PC-3 (cell line): Measurements from ENCODE around the gene EMILIN1. TPM values are rescaled to one million over a fixed set of nuclear protein-coding genes. Genes with fewer than 3 reads are reported as not detected.

Experiments used
- ATAC-seq: fragments of 200-7000 bp; cut with Tn5 transposase; 2 replicates; pipeline ENCODE4 v1.9.1; 2020; ENCODE audit warnings: mild to moderate bottlenecking, moderate library complexity
- BruUV-seq: library from RNA; stranded (reverse); fragments of 400-500 nt; replicated peaks from 2 replicates; lab custom pipeline; 2021; lab: Mats Ljungman, UMichigan
- CTCF ChIA-PET: fragments of 300-600 bp; sonication (Branson Sonifier 250); formaldehyde crosslinking; loops from one replicate; lab custom pipeline; 2022; ENCODE audit warnings: antibody characterized with exemption; lab: Charles Lee
- POLR2A ChIA-PET: fragments of 300-600 bp; sonication (Branson Sonifier 250); formaldehyde crosslinking; loops from one replicate; lab custom pipeline; 2022; ENCODE audit warnings: antibody characterized with exemption; ENCODE audit not compliant: unreplicated experiment; lab: Charles Lee
- DNase-seq: peaks from one replicate; pipeline ENCODE4 v3.0.0-alpha.2; 2015
- H2AFZ ChIP-seq: fragments of 300-600 bp; sonication (generic); 2 replicates; pipeline ENCODE4 v1.6.0; 2016; ENCODE audit warnings: antibody characterized with exemption, low read length
- H3F3A ChIP-seq: fragments of 300-600 bp; sonication (generic); one replicate; pipeline ENCODE4 v1.6.0; 2017; ENCODE audit warnings: antibody characterized with exemption, low read length, control low read depth, mild to moderate bottlenecking; ENCODE audit not compliant: unreplicated experiment
- H3K27ac ChIP-seq: fragments of 300-600 bp; sonication (generic); 2 replicates; pipeline ENCODE4 v1.5.1; 2016; ENCODE audit warnings: mild to moderate bottlenecking, low read length
- H3K27me3 ChIP-seq: fragments of 300-600 bp; sonication (generic); 2 replicates; pipeline ENCODE4 v1.6.1; 2016; ENCODE audit warnings: low read length, mixed read lengths
- H3K36me3 ChIP-seq: fragments of 300-600 bp; sonication (generic); 2 replicates; pipeline ENCODE4 v1.6.1; 2016; ENCODE audit warnings: low read depth, mixed run types, low read length, mixed read lengths
- H3K4me1 ChIP-seq: fragments of 300-600 bp; sonication (generic); 2 replicates; pipeline ENCODE4 v1.5.1; 2016; ENCODE audit warnings: low read length; ENCODE audit not compliant: insufficient read depth
- H3K4me2 ChIP-seq: fragments of 300-600 bp; sonication (generic); 2 replicates; pipeline ENCODE4 v1.6.0; 2016; ENCODE audit warnings: low read length
- H3K4me3 ChIP-seq: fragments of 300-600 bp; sonication (generic); 2 replicates; pipeline ENCODE4 v1.5.1; 2016; ENCODE audit warnings: mild to moderate bottlenecking, low read length, mixed read lengths
- H3K79me2 ChIP-seq: fragments of 300-600 bp; sonication (generic); 2 replicates; pipeline ENCODE4 v1.6.1; 2017; ENCODE audit warnings: low read length, mixed read lengths
- H3K9ac ChIP-seq: fragments of 300-600 bp; sonication (generic); 2 replicates; pipeline ENCODE4 v1.6.0; 2016; ENCODE audit warnings: mild to moderate bottlenecking, low read length
- H3K9me2 ChIP-seq: fragments of 300-600 bp; sonication (generic); replicated peaks from 2 replicates; pipeline ENCODE4 v1.6.1; 2016; ENCODE audit warnings: mixed run types, low read length, mixed read lengths
- H3K9me3 ChIP-seq: fragments of 300-600 bp; sonication (generic); 2 replicates; pipeline ENCODE4 v1.6.1; 2016; ENCODE audit warnings: low read length, mixed read lengths
- H4K20me1 ChIP-seq: fragments of 300-600 bp; sonication (generic); 2 replicates; pipeline ENCODE4 v1.6.1; 2016; ENCODE audit warnings: low read length, mixed read lengths
- EZH2 ChIP-seq: fragments of 300-600 bp; sonication (generic); IDR thresholded peaks from one replicate; pipeline ENCODE4 v1.6.1; 2017; ENCODE audit warnings: antibody characterized with exemption, mild to moderate bottlenecking, low read length; ENCODE audit not compliant: unreplicated experiment
- EZH2phosphoT487 ChIP-seq: fragments of 300-600 bp; sonication (generic); IDR thresholded peaks from 2 replicates; pipeline ENCODE4 v1.6.1; 2018; ENCODE audit warnings: mild to moderate bottlenecking, antibody characterized with exemption, low read length, borderline replicate concordance
- intact Hi-C: fragments of 100-400 bp; cut with micrococcal nuclease; formaldehyde crosslinking; loops from 2 replicates; pipeline ENCODE4 v1.9.0; 2023
- total RNA-seq: library from RNA; depleted of rRNA; stranded (reverse); fragments of >200 nt; gene quantifications from 2 replicates; pipeline ENCODE4 v1.2.3, GENCODE V29; 2014
- TF ChIP-seq, protein P1 (sequence below): fragments of 300-600 bp; sonication (generic); conservative IDR thresholded peaks from 2 replicates; pipeline ENCODE4 v1.5.1; 2017; ENCODE audit warnings: antibody characterized with exemption, low read depth, mild to moderate bottlenecking, low read length

EMILIN1 gene
- total RNA-seq, 1 experiment from 2014 or later = 0.69 TPM

DNA sequence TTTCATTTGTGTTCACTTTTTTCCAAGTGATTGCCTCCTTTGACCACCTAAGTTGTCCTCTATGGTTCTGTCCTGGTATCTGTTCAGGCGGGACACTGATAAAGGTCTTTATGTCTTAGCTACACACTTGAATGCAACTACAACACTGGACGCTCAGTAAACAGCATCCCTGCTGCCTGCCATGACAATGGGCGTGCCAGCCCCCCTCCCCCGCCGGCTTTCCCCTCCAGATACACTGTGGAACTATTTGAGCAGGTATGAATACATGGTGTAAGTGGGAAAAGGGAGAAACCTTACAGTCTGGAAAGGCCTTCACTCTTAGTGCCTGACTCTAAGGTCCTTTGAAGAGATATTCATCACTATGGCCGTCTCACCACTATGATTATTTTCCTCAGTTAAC lies 21.2 kb upstream of the EMILIN1 start:
- no peak overlapping the region for H3K4me3 ChIP-seq
- no peak overlapping the region for H3K4me2 ChIP-seq
- DNase-seq (no peak), ATAC-seq (no peak)
- H3K4me1 ChIP-seq = peaks cover 5% of the 10 kb centered on the region; the same call in 1 of the 2 replicates
- no peaks in the 10 kb centered on the region for H3F3A ChIP-seq
- no peaks in the 10 kb centered on the region for H3K9me2 ChIP-seq
- no peaks in the 10 kb centered on the region for H3K27me3 ChIP-seq
- H2AFZ ChIP-seq = no peak overlapping the region
- no peak overlapping the region for H3K27ac ChIP-seq
- H4K20me1 ChIP-seq = no peaks in the 10 kb centered on the region
- intact Hi-C loops = no loop called here
- H3K79me2 ChIP-seq = no peaks in the 10 kb centered on the region
- TF ChIP-seq, protein P1, sequence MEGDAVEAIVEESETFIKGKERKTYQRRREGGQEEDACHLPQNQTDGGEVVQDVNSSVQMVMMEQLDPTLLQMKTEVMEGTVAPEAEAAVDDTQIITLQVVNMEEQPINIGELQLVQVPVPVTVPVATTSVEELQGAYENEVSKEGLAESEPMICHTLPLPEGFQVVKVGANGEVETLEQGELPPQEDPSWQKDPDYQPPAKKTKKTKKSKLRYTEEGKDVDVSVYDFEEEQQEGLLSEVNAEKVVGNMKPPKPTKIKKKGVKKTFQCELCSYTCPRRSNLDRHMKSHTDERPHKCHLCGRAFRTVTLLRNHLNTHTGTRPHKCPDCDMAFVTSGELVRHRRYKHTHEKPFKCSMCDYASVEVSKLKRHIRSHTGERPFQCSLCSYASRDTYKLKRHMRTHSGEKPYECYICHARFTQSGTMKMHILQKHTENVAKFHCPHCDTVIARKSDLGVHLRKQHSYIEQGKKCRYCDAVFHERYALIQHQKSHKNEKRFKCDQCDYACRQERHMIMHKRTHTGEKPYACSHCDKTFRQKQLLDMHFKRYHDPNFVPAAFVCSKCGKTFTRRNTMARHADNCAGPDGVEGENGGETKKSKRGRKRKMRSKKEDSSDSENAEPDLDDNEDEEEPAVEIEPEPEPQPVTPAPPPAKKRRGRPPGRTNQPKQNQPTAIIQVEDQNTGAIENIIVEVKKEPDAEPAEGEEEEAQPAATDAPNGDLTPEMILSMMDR = no peak
- no peak for TF ChIP-seq EZH2
- TF ChIP-seq EZH2phosphoT487 = no peak
- ChIA-PET POLR2A (no interaction called here), CTCF (no interaction called here)
- H3K9ac ChIP-seq = no peak overlapping the region
- H3K9me3 ChIP-seq = no peaks in the 10 kb centered on the region
- no TSS peak for BruUV-seq
- H3K36me3 ChIP-seq = no peaks in the 10 kb centered on the region

DNA sequence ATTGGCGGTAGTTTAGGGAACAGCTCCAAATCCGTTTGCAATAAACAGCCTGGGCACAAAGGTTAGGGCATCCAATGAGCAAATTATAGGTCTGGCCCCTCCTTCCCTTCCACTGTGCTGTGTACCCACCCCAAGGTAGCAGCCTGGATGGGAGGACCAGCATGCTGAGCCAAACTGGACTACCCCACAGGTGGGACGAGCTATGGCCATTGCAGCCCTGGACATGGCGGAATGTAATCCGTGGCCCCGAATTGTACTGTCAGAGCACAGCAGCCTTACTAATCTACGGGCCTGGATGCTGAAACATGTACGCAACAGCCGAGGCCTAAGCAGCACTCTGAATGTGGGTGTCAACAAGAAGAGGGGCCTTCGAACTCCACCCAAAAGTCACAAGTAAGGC lies 20.2 kb upstream of the EMILIN1 start:
- H3K4me3 ChIP-seq = no peak overlapping the region
- H3K27ac ChIP-seq = no peak overlapping the region
- no peak for DNase-seq
- ATAC-seq = no peak
- no peaks in the 10 kb centered on the region for H3K36me3 ChIP-seq
- TF ChIP-seq EZH2phosphoT487 = no peak
- TF ChIP-seq, protein P1 = no peak
- no peak for TF ChIP-seq EZH2
- no peaks in the 10 kb centered on the region for H3K4me1 ChIP-seq
- no peaks in the 10 kb centered on the region for H3K27me3 ChIP-seq
- CTCF ChIA-PET = no interaction called here
- H3K9me3 ChIP-seq = no peaks in the 10 kb centered on the region
- POLR2A ChIA-PET = no interaction called here
- no peaks in the 10 kb centered on the region for H4K20me1 ChIP-seq
- H3K4me2 ChIP-seq = no peak overlapping the region
- no TSS peak for BruUV-seq
- no peaks in the 10 kb centered on the region for H3F3A ChIP-seq
- intact Hi-C loops = no loop called here
- no peak overlapping the region for H2AFZ ChIP-seq
- no peak overlapping the region for H3K9ac ChIP-seq
- H3K9me2 ChIP-seq = no peaks in the 10 kb centered on the region
- no peaks in the 10 kb centered on the region for H3K79me2 ChIP-seq

DNA sequence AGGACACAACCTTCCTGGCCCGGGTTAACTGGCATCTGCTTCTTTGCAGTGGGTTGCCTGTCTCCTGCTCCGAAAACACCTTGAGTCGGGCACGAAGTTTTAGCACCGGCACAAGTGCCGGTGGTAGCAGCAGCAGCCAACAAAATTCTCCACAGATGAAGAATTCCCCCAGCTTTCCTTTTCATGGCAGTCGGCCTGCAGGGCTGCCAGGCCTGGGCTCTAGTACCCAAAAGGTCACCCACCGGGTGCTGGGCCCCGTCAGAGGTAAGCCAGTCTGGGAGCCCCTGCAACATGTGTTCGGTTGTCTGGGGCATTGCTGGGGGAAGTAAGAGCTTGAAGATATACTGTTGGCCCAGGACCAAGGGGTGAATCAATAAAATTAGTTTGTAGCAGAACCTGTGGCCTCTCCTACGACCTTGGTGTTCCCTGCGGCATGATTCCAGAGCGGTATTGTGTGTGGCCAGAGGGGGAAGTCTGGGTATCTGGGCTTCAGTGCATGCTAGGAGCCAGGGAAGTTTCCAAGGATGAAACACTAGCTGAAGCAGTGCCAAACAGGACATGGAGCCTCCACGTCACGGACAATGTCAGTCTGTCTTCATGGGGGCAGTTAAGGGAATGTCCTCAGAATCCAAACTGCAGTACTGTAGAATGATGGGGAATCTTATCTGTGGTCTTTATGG lies 19.1 kb upstream of the EMILIN1 start:
- TF ChIP-seq, protein P1 = no peak
- BruUV-seq = no TSS peak
- no peaks in the 10 kb centered on the region for H3K27me3 ChIP-seq
- H3K79me2 ChIP-seq = no peaks in the 10 kb centered on the region
- no peaks in the 10 kb centered on the region for H4K20me1 ChIP-seq
- intact Hi-C loops = no loop called here
- H3K9me3 ChIP-seq = no peaks in the 10 kb centered on the region
- no peak for DNase-seq
- no peak overlapping the region for H3K4me3 ChIP-seq
- ATAC-seq = no peak
- no peak overlapping the region for H3K9ac ChIP-seq
- no peaks in the 10 kb centered on the region for H3K36me3 ChIP-seq
- H3K27ac ChIP-seq = no peak overlapping the region
- ChIA-PET CTCF (interaction anchor here (0.5 kb wide), 1 partner anchor 22 kb away, joined by 5 read pairs; no protein-coding TSS in a partner anchor), POLR2A (no interaction called here)
- H3F3A ChIP-seq = no peaks in the 10 kb centered on the region
- H3K4me2 ChIP-seq = no peak overlapping the region
- no peak overlapping the region for H2AFZ ChIP-seq
- H3K9me2 ChIP-seq = no peaks in the 10 kb centered on the region
- no peaks in the 10 kb centered on the region for H3K4me1 ChIP-seq
